Nephron (organoid): ENCODE results near the gene SV2B.

Source experiments
- H3K27ac Mint-ChIP-seq, 3 experiments: 2 replicates each; pipeline ENCODE4 v1.8.0; 2020; ENCODE audit warnings: mixed read lengths in 3 of 3, mild to moderate bottlenecking in 2 of 3, moderate library complexity in 1 of 3
- H3K27me3 Mint-ChIP-seq: 2 replicates; pipeline ENCODE4 v1.8.0; 2021; ENCODE audit warnings: low read depth, mild to moderate bottlenecking, moderate library complexity, mixed read lengths
- H3K36me3 Mint-ChIP-seq: 2 replicates; pipeline ENCODE4 v1.8.0; 2020; ENCODE audit warnings: low read depth, mixed read lengths
- H3K4me1 Mint-ChIP-seq: 2 replicates; pipeline ENCODE4 v1.8.0; 2020; ENCODE audit warnings: mixed read lengths
- H3K4me3 Mint-ChIP-seq, 3 experiments: 2 replicates each; pipeline ENCODE4 v1.8.0; 2020; ENCODE audit warnings: mild to moderate bottlenecking in 3 of 3, mixed read lengths in 3 of 3, moderate library complexity in 2 of 3
- H3K9me3 Mint-ChIP-seq: 2 replicates; pipeline ENCODE4 v1.8.0; 2020; ENCODE audit warnings: mixed read lengths
- CTCF ChIP-seq, 3 experiments: fragments of 200-600 bp; sonication (generic); IDR thresholded peaks; one replicate each; pipeline ENCODE4 v1.5.0; 2021; ENCODE audit warnings: antibody characterized with exemption in 3 of 3; ENCODE audit not compliant: unreplicated experiment in 3 of 3

The SV2B gene

GRCh38 chr15:91294344-91294743 lies 194.3 kb downstream of the SV2B start:
- no peaks in the 10 kb centered on the region for H3K9me3 Mint-ChIP-seq
- no peaks in the 10 kb centered on the region for H3K36me3 Mint-ChIP-seq
- H3K4me1 Mint-ChIP-seq = no peaks in the 10 kb centered on the region
- H3K27ac Mint-ChIP-seq = no peak overlapping the region
- peaks cover 31% of the 10 kb centered on the region for H3K27me3 Mint-ChIP-seq
- TF ChIP-seq CTCF (IDR thresholded peaks at IDR 0.05; ENCODE audit: unreplicated experiment in 3 of 3) = no peak
- H3K4me3 Mint-ChIP-seq = no peak overlapping the region

GRCh38 chr15:91294795-91295194 lies 194.7 kb downstream of the SV2B start:
- no peak overlapping the region for H3K27ac Mint-ChIP-seq
- no peaks in the 10 kb centered on the region for H3K36me3 Mint-ChIP-seq
- H3K4me1 Mint-ChIP-seq = no peaks in the 10 kb centered on the region
- no peaks in the 10 kb centered on the region for H3K9me3 Mint-ChIP-seq
- H3K4me3 Mint-ChIP-seq = no peak overlapping the region
- H3K27me3 Mint-ChIP-seq = peaks cover 31% of the 10 kb centered on the region
- no peak for TF ChIP-seq CTCF (IDR thresholded peaks at IDR 0.05; ENCODE audit: unreplicated experiment in 3 of 3)

GRCh38 chr15:91298101-91298500 lies 198.0 kb downstream of the SV2B start:
- H3K4me1 Mint-ChIP-seq = peaks cover 4% of the 10 kb centered on the region
- H3K4me3 Mint-ChIP-seq = no peak overlapping the region
- H3K9me3 Mint-ChIP-seq = no peaks in the 10 kb centered on the region
- no peak overlapping the region for H3K27ac Mint-ChIP-seq
- H3K36me3 Mint-ChIP-seq = no peaks in the 10 kb centered on the region
- TF ChIP-seq CTCF (IDR thresholded peaks at IDR 0.05; ENCODE audit: unreplicated experiment in 3 of 3) = no peak
- peaks cover 43% of the 10 kb centered on the region for H3K27me3 Mint-ChIP-seq

GRCh38 chr15:91302588-91303439 lies 202.8 kb downstream of the SV2B start:
- Mint-ChIP-seq H3K27me3 (peaks cover 55% of the 10 kb centered on the region), H3K27ac (no peak overlapping the region), H3K36me3 (no peaks in the 10 kb centered on the region), H3K9me3 (no peaks in the 10 kb centered on the region), H3K4me3 (no peak overlapping the region), H3K4me1 (peaks cover 21% of the 10 kb centered on the region)
- TF ChIP-seq CTCF (IDR thresholded peaks at IDR 0.05; ENCODE audit: unreplicated experiment in 3 of 3) = peak; percentile 72 to 80 (median 78)

- peaks cover 21% of the 10 kb centered on the region for H3K4me1 Mint-ChIP-seq
- no peaks in the 10 kb centered on the region for H3K9me3 Mint-ChIP-seq
- no peak for TF ChIP-seq CTCF (IDR thresholded peaks at IDR 0.05; ENCODE audit: unreplicated experiment in 3 of 3)
- no peak overlapping the region for H3K27ac Mint-ChIP-seq
- H3K27me3 Mint-ChIP-seq = peaks cover 53% of the 10 kb centered on the region
- H3K36me3 Mint-ChIP-seq = no peaks in the 10 kb centered on the region
- no peak overlapping the region for H3K4me3 Mint-ChIP-seq
Measured at GRCh38 chr15:91304210-91304609, 204.2 kb downstream of the SV2B start.

- peaks cover 21% of the 10 kb centered on the region for H3K4me1 Mint-ChIP-seq
- TF ChIP-seq CTCF (IDR thresholded peaks at IDR 0.05; ENCODE audit: unreplicated experiment in 3 of 3) = no peak
Measured at GRCh38 chr15:91304786-91305185, 204.7 kb downstream of the SV2B start.

More at GRCh38 chr15:91304786-91305185, 204.7 kb downstream of the SV2B start:
- Mint-ChIP-seq H3K27ac (no peak overlapping the region), H3K9me3 (no peaks in the 10 kb centered on the region), H3K36me3 (no peaks in the 10 kb centered on the region), H3K4me3 (no peak overlapping the region), H3K27me3 (peaks cover 53% of the 10 kb centered on the region)
